GM12878 (cell line): ENCODE measurements around the gene NOVA2. TPM values are rescaled to one million over a fixed set of nuclear protein-coding genes. Genes with fewer than 3 reads are reported as not detected.
A peak's percentile ranks its signal among the peaks of the same experiment; 100 is the strongest.

Experiments used
- ATAC-seq: fragments of 200-7000 bp; cut with Tn5 transposase; 3 replicates; pipeline ENCODE4 v1.9.1; 2020; ENCODE audit warnings: mild to moderate bottlenecking, moderate library complexity
- BruUV-seq: library from RNA; stranded (reverse); fragments of 400-500 nt; replicated peaks from 2 replicates; lab custom pipeline; 2021; lab: Mats Ljungman, UMichigan
- CTCF ChIA-PET: fragments of 300-600 bp; sonication (Branson Sonifier 250); formaldehyde crosslinking; extraction: SDS; loops from one replicate; lab custom pipeline; 2021; ENCODE audit warnings: inconsistent platforms; lab: Yijun Ruan, JAX
- POLR2A ChIA-PET: fragments of 350-600 bp; formaldehyde crosslinking; extraction: SDS; loops from one replicate; lab custom pipeline; 2021; ENCODE audit warnings: inconsistent platforms; lab: Charles Lee
- RAD21 ChIA-PET: fragments of 300-600 bp; sonication (Branson Sonifier 250); formaldehyde crosslinking; loops from one replicate; lab custom pipeline; 2023; ENCODE audit warnings: antibody characterized with exemption; ENCODE audit not compliant: unreplicated experiment; lab: Charles Lee
- SMC1A ChIA-PET: fragments of 300-600 bp; sonication (Branson Sonifier 250); formaldehyde crosslinking; loops from one replicate; lab custom pipeline; 2023; ENCODE audit not compliant: unreplicated experiment, uncharacterized antibody; lab: Charles Lee
- DNase-seq: peaks from one replicate; pipeline ENCODE4 v3.0.0-alpha.2; 2011; ENCODE audit warnings: low read depth, low spot score
- FAIRE-seq: peaks from 3 replicates; lab custom pipeline; 2011; peaks lifted over from hg19 to GRCh38; lab: Jason Lieb, UNC
- H2AFZ ChIP-seq: 2 replicates; pipeline ENCODE4 v1.6.0; 2011; ENCODE audit warnings: low read depth, low read length, control low read depth; ENCODE audit not compliant: control insufficient read depth
- H3K27ac ChIP-seq: 2 replicates; pipeline ENCODE4 v1.5.1; 2011; ENCODE audit warnings: control low read depth; ENCODE audit not compliant: control insufficient read depth, insufficient read depth
- H3K27me3 ChIP-seq, 2 experiments: replicated peaks in 1 of 2; 2 replicates each; pipeline versions ENCODE4 v1.6.0 to v1.6.1; 2011; ENCODE audit warnings: low read length in 1 of 2; ENCODE audit not compliant: control insufficient read depth in 2 of 2, insufficient read depth in 2 of 2
- H3K36me3 ChIP-seq, 2 experiments: 2 replicates each; pipeline ENCODE4 v1.5.1; 2011; ENCODE audit warnings: low read length in 1 of 2; ENCODE audit not compliant: control insufficient read depth in 2 of 2, insufficient read depth in 2 of 2
- H3K4me1 ChIP-seq: 2 replicates; pipeline ENCODE4 v1.6.1; 2011; ENCODE audit warnings: mild to moderate bottlenecking, low read length, moderate library complexity, mixed read lengths; ENCODE audit not compliant: control insufficient read depth, insufficient read depth
- H3K4me2 ChIP-seq: 2 replicates; pipeline ENCODE4 v1.6.0; 2011; ENCODE audit warnings: control low read depth; ENCODE audit not compliant: control insufficient read depth, insufficient read depth
- H3K4me3 ChIP-seq: fragments of 200-600 bp; sonication (generic); 2 replicates; pipeline ENCODE4 v1.5.1; 2016
- H3K79me2 ChIP-seq: 2 replicates; pipeline ENCODE4 v1.6.0; 2011; ENCODE audit warnings: low read length; ENCODE audit not compliant: control insufficient read depth, insufficient read depth
- H3K9ac ChIP-seq: 2 replicates; pipeline ENCODE4 v1.8.0; 2011; ENCODE audit warnings: low read length, control low read depth, mixed read lengths; ENCODE audit not compliant: control insufficient read depth, insufficient read depth
- H3K9me3 ChIP-seq: replicated peaks from 3 replicates; pipeline ENCODE4 v1.5.1; 2011; ENCODE audit warnings: mild to moderate bottlenecking, low read length; ENCODE audit not compliant: control insufficient read depth, insufficient read depth
- H4K20me1 ChIP-seq: 2 replicates; pipeline ENCODE4 v1.6.0; 2011; ENCODE audit not compliant: control insufficient read depth, insufficient read depth
- ATF3 ChIP-seq: IDR thresholded peaks from 2 replicates; pipeline ENCODE4 v1.6.1; 2011; ENCODE audit warnings: low read depth, mild to moderate bottlenecking, low read length, moderate library complexity, borderline replicate concordance; ENCODE audit errors: extremely low read depth
- ATF7 ChIP-seq: fragments of 450-650 bp; IDR thresholded peaks from 2 replicates; pipeline ENCODE4 v1.6.1; 2016; ENCODE audit warnings: low read depth, mild to moderate bottlenecking
- BHLHE40 ChIP-seq, 2 experiments: fragments of 450-650 bp in 1 of 2; IDR thresholded peaks; 2 replicates each; pipeline ENCODE4 v1.6.1; 2011 to 2017; ENCODE audit warnings: low read depth in 2 of 2, borderline replicate concordance in 1 of 2, improper control_type of control experiment in 1 of 2, low read length in 1 of 2, mild to moderate bottlenecking in 1 of 2
- CBX3 ChIP-seq: fragments of 200-600 bp; sonication (generic); IDR thresholded peaks from 2 replicates; pipeline ENCODE4 v1.6.1; 2016; ENCODE audit warnings: low read depth, borderline replicate concordance
- CEBPB ChIP-seq, 2 experiments: fragments of 150-350 bp in 1 of 2; IDR thresholded peaks; 2 replicates each; pipeline ENCODE4 v1.6.1; 2012 to 2014; ENCODE audit warnings: low read depth in 2 of 2, low read length in 2 of 2, borderline replicate concordance in 1 of 2, inconsistent platforms in 1 of 2
- EP300 ChIP-seq, 2 experiments: fragments of 150-350 bp in 1 of 2; IDR thresholded peaks; 2 replicates each; pipeline ENCODE4 v1.6.1; 2011 to 2012; ENCODE audit warnings: low read depth in 2 of 2, low read length in 2 of 2, borderline replicate concordance in 1 of 2, improper control_type of control experiment in 1 of 2, inconsistent platforms in 1 of 2; ENCODE audit not compliant: control insufficient read depth in 1 of 2
- ETV6 ChIP-seq, 2 experiments: fragments of 450-650 bp in 1 of 2; IDR thresholded peaks in 1 of 2; conservative IDR thresholded peaks in 1 of 2; 2 replicates each; pipeline ENCODE4 v1.6.1; 2014; ENCODE audit warnings: antibody characterized with exemption in 1 of 2, borderline replicate concordance in 1 of 2, low read depth in 1 of 2, mild to moderate bottlenecking in 1 of 2, moderate library complexity in 1 of 2
- LARP7 ChIP-seq: fragments of 450-650 bp; IDR thresholded peaks from 2 replicates; pipeline ENCODE4 v1.6.1; 2017; ENCODE audit warnings: mild to moderate bottlenecking
- PRDM15 ChIP-seq: fragments of 450-650 bp; formaldehyde crosslinking; IDR thresholded peaks from 2 replicates; pipeline ENCODE4 v1.4.0; 2020; ENCODE audit warnings: mild to moderate bottlenecking, moderate library complexity
- RAD51 ChIP-seq: fragments of 450-650 bp; IDR thresholded peaks from 2 replicates; pipeline ENCODE4 v1.6.1; 2016; ENCODE audit warnings: moderate library complexity, mild to moderate bottlenecking, inconsistent platforms
- USF1 ChIP-seq: IDR thresholded peaks from 2 replicates; pipeline ENCODE4 v1.6.1; 2011; ENCODE audit warnings: borderline replicate concordance, low read depth, mild to moderate bottlenecking, moderate library complexity, mixed read lengths, low read length; ENCODE audit not compliant: insufficient read depth; ENCODE audit errors: extremely low read length
- USF2 ChIP-seq: IDR thresholded peaks from 2 replicates; pipeline ENCODE4 v1.6.1; 2011; ENCODE audit warnings: low read depth, low read length, improper control_type of control experiment, borderline replicate concordance
- ZNF274 ChIP-seq: IDR thresholded peaks from one replicate; pipeline ENCODE4 v1.8.0; 2011; ENCODE audit not compliant: insufficient read length, insufficient read depth
- WGBS: methylation state at CpG from one replicate; pipeline ENCODE4 v1.1.6; 2016; ENCODE audit warnings: low lambda C conversion rate; ENCODE audit not compliant: insufficient replicate concordance, insufficient coverage; ENCODE audit errors: missing lambda C conversion rate; 5-methylcytosine and 5-hydroxymethylcytosine counted together
- in situ Hi-C: fragments of 300-500 bp; cut with MboI; formaldehyde crosslinking; loops from 9 replicates; pipeline ENCODE4 v1.14.3; 2018; ENCODE audit warnings: mixed read lengths
- intact Hi-C: fragments of 100-400 bp; cut with micrococcal nuclease; formaldehyde crosslinking; loops from one replicate; pipeline ENCODE4 v1.14.2; 2022; ENCODE audit not compliant: unreplicated experiment
- polyA plus RNA-seq, 11 experiments: library from polyadenylated mRNA; depleted of rRNA in 4 of 11; unstranded in 6 of 11; stranded (reverse) in 5 of 11; fragments of >200 nt; fragmentation: Nextera tagmentation in 4 of 11; fragmentation: Illumina TruSeq in 1 of 11; extraction: Ambion mirVana in 4 of 11; extraction: Trizol in 1 of 11; gene quantifications; 1 replicate in 1 of 11; 2 replicates in 10 of 11; pipeline versions ENCODE4 v1.2.1 to v1.2.3, GENCODE V29; 2011 to 2016; ENCODE audit warnings: inconsistent platforms in 2 of 11, missing spikeins in 2 of 11, low read depth in 1 of 11
- total RNA-seq, 4 experiments: library from RNA; depleted of rRNA in 3 of 4; stranded (reverse); fragments of >200 nt in 3 of 4; fragmentation: Illumina TruSeq in 1 of 4; extraction: Trizol in 1 of 4; gene quantifications; 2 replicates each; pipeline versions ENCODE4 v1.2.1 to v1.2.3, GENCODE V29; 2013 to 2021

NOVA2 gene
- total and polyA plus RNA-seq, 10 of the 15 experiments (the other 5 are each of a cell fraction or from before 2014, with no cell fraction given): under 0.01 to 0.44 (median 0.03) TPM; not detected in 4

- in situ Hi-C loops (no loop called here), intact Hi-C loops (no loop called here)
- ChIA-PET POLR2A (no interaction called here), RAD21 (no interaction called here), SMC1A (no interaction called here), CTCF (no interaction called here)
- peak; percentile 47 for ATAC-seq
- Histone ChIP-seq H3K9ac (no peak overlapping the region), H2AFZ (no peak overlapping the region), H3K36me3 (no peaks in the 10 kb centered on the region), H3K27me3 (peaks cover 0 to 11% of the 10 kb centered on the region in 2 experiments; a peak in 3 of 4 replicates), H3K4me2 (no peak overlapping the region), H4K20me1 (no peaks in the 10 kb centered on the region), H3K79me2 (no peaks in the 10 kb centered on the region), H3K4me1 (no peaks in the 10 kb centered on the region), H3K27ac (no peak overlapping the region), H3K9me3 (no peaks in the 10 kb centered on the region), H3K4me3 (no peak overlapping the region)
- no peak for DNase-seq
- 28% methylated on average over 18 of the region's 18 CpGs for WGBS
- FAIRE-seq: no peak
- no TSS peak for BruUV-seq
- TF ChIP-seq ETV6 (conservative IDR thresholded peaks at IDR 0.05 in 1 of 2, IDR thresholded peaks at IDR 0.05 in 1 of 2; ENCODE audit: borderline replicate concordance in 1 of 2, low read depth in 1 of 2): no peak
- peak in 1 of 2 experiments; percentile 61; a peak in 2 of 4 replicates for TF ChIP-seq BHLHE40 (IDR thresholded peaks at IDR 0.05; ENCODE audit: borderline replicate concordance in 1 of 2, low read depth in 2 of 2, low read length in 1 of 2)
- TF ChIP-seq ZNF274: no peak
- no peak for TF ChIP-seq CEBPB (IDR thresholded peaks at IDR 0.05; ENCODE audit: borderline replicate concordance in 1 of 2, low read depth in 2 of 2, low read length in 2 of 2)
- TF ChIP-seq ATF7: 0 out of 2 replicates have a peak, but pooled peaks have one; percentile 11
- peak; percentile 93 for TF ChIP-seq RAD51
- no peak for TF ChIP-seq CBX3
- TF ChIP-seq EP300 (IDR thresholded peaks at IDR 0.05; ENCODE audit: borderline replicate concordance in 1 of 2, control insufficient read depth in 1 of 2, low read depth in 2 of 2, low read length in 2 of 2): no peak
- TF ChIP-seq USF2: peak; percentile 31; the same call in 1 of the 2 replicates
- no peak for TF ChIP-seq LARP7
- TF ChIP-seq USF1: peak; percentile 61
- TF ChIP-seq PRDM15 (CRISPR knock-in tag): no peak
- TF ChIP-seq ATF3: 0 out of 2 replicates have a peak, but pooled peaks have one; percentile 22
Observed at GRCh38 chr19:45972081-45972946, 1.4 kb downstream of the NOVA2 start.
